GM18499 (cell line): Measurements from ENCODE around the gene OPCML.

Source experiments
- ATAC-seq: cut with Tn5 transposase; IDR thresholded peaks from one replicate; pipeline ENCODE4 v1.9.1; 2021; ENCODE audit warnings: moderate number of reproducible peaks; ENCODE audit not compliant: insufficient read depth, unreplicated experiment

OPCML gene

GRCh38 chr11:132674151-132674550 is 858.1 kb downstream of the OPCML start:
- no peak for ATAC-seq

- no peak for ATAC-seq
These were observed 860.4 kb downstream of the OPCML start for GRCh38 chr11:132671851-132672370.

GRCh38 chr11:132670921-132671675 is 861.2 kb downstream of the OPCML start:
- ATAC-seq: no peak

- no peak for ATAC-seq
These were observed 862.4 kb downstream of the OPCML start for GRCh38 chr11:132669949-132670348.

- ATAC-seq: no peak
These were observed 867.1 kb downstream of the OPCML start for GRCh38 chr11:132665205-132665604.

- ATAC-seq: no peak
These were observed 873.6 kb downstream of the OPCML start for GRCh38 chr11:132658696-132659095.

GRCh38 chr11:132658004-132658403 is 874.3 kb downstream of the OPCML start:
- no peak for ATAC-seq

- no peak for ATAC-seq
These were observed 877.0 kb downstream of the OPCML start for GRCh38 chr11:132655187-132655855.

GRCh38 chr11:132653237-132653636 is 879.1 kb downstream of the OPCML start:
- no peak for ATAC-seq

GRCh38 chr11:132650969-132651720 is 881.2 kb downstream of the OPCML start:
- no peak for ATAC-seq

GRCh38 chr11:132649277-132649676 is 883.0 kb downstream of the OPCML start:
- ATAC-seq: no peak

- no peak for ATAC-seq
These were observed 883.5 kb downstream of the OPCML start for GRCh38 chr11:132648851-132649250.

- ATAC-seq: no peak
These were observed 885.4 kb downstream of the OPCML start for GRCh38 chr11:132646890-132647289.

- ATAC-seq: no peak
These were observed 887.6 kb downstream of the OPCML start for GRCh38 chr11:132644520-132645239.

- ATAC-seq: no peak
These were observed 889.1 kb downstream of the OPCML start for GRCh38 chr11:132643239-132643638.

- ATAC-seq: no peak
These were observed 891.3 kb downstream of the OPCML start for GRCh38 chr11:132640952-132641351.

GRCh38 chr11:132639986-132640385 is 892.3 kb downstream of the OPCML start:
- no peak for ATAC-seq

- ATAC-seq: no peak
These were observed 892.9 kb downstream of the OPCML start for GRCh38 chr11:132639403-132639802.

GRCh38 chr11:132638423-132638822 is 893.9 kb downstream of the OPCML start:
- ATAC-seq: no peak

GRCh38 chr11:132636523-132636922 is 895.8 kb downstream of the OPCML start:
- ATAC-seq: no peak
